ENCODE results near the gene DLGAP1. TPM values are rescaled to one million over a fixed set of nuclear protein-coding genes. Genes with fewer than 3 reads are reported as not detected.

DLGAP1 gene
- total and polyA plus RNA-seq, 2 of the 8 experiments (the other 6 are each of a cell fraction or from before 2014, with no cell fraction given): 11.8 to 16.9 TPM

- TF ChIP-seq CHD7 (IDR thresholded peaks at IDR 0.05; ENCODE audit: insufficient replicate concordance, low read length) (no peak), YY1 (IDR thresholded peaks at IDR 0.05; ENCODE audit: low read depth, low read length) (no peak), FOSL1 (IDR thresholded peaks at IDR 0.05; ENCODE audit: insufficient read depth, low read depth, low read length) (no peak), HDAC2 (IDR thresholded peaks at IDR 0.05; ENCODE audit: borderline replicate concordance in 1 of 2, low read depth in 2 of 2, low read length in 2 of 2) (no peak), SIN3A (conservative IDR thresholded peaks at IDR 0.05 in 1 of 2, IDR thresholded peaks at IDR 0.05 in 1 of 2; ENCODE audit: low read depth in 1 of 2, low read length in 2 of 2) (no peak)
Observed at GRCh38 chr18:3827236-3827845, 627.8 kb downstream of the DLGAP1 start (continued).
